ENCODE data around the gene SYT5. TPM values are rescaled to one million over a fixed set of nuclear protein-coding genes. Genes with fewer than 3 reads are reported as not detected.

Gene SYT5
- total and polyA plus RNA-seq, 9 of the 15 experiments (the other 6 are each of a cell fraction or from before 2014, with no cell fraction given), result 1.3 to 20.9 (median 8.8) TPM

GRCh38 chr19:55146705-55147273, 33.3 kb downstream of the SYT5 start (continued):
- TF ChIP-seq ZBTB12 (CRISPR knock-in tag; IDR thresholded peaks at IDR 0.05), result no peak
- no peak for TF ChIP-seq FOXP4 (CRISPR knock-in tag; IDR thresholded peaks at IDR 0.05; ENCODE audit: borderline replicate concordance)
- TF ChIP-seq SAP30 (IDR thresholded peaks at IDR 0.05; ENCODE audit: borderline replicate concordance, insufficient read depth, low read depth, low read length, poor library complexity, severe bottlenecking), result peak; percentile 38
- TF ChIP-seq EGR1 (conservative IDR thresholded peaks at IDR 0.05), result no peak; the same call in 1 of the 2 replicates
- TF ChIP-seq ARID1B (IDR thresholded peaks at IDR 0.05), result no peak
- TF ChIP-seq DPF2 (IDR thresholded peaks at IDR 0.05), result peak; percentile 23; the same call in 1 of the 2 replicates
- no peak for TF ChIP-seq ZNF431 (CRISPR knock-in tag; IDR thresholded peaks at IDR 0.05)
- TF ChIP-seq SREBF1 (IDR thresholded peaks at IDR 0.05; ENCODE audit: borderline replicate concordance, low read depth, low read length), result no peak
- TF ChIP-seq ZNF263 (CRISPR knock-in tag; IDR thresholded peaks at IDR 0.05; ENCODE audit: borderline replicate concordance), result peak; percentile 76
- TF ChIP-seq RBFOX2 (IDR thresholded peaks at IDR 0.05; ENCODE audit: low read depth, low read length), result peak; percentile 76
- TF ChIP-seq TOE1 (IDR thresholded peaks at IDR 0.05; ENCODE audit: borderline replicate concordance), result no peak
- no peak for TF ChIP-seq TOE1 (CRISPR knock-in tag; IDR thresholded peaks at IDR 0.05; ENCODE audit: borderline replicate concordance, low read depth)
- TF ChIP-seq SRF (CRISPR knock-in tag; IDR thresholded peaks at IDR 0.05), result peak in 1 of 2 experiments; percentile 67; a peak in 1 of 4 replicates
- peak; percentile 40 to 41; a peak in 2 of 4 replicates for TF ChIP-seq NRF1 (conservative IDR thresholded peaks at IDR 0.05 in 1 of 2, IDR thresholded peaks at IDR 0.05 in 1 of 2)
- TF ChIP-seq IRF2 (CRISPR knock-in tag; IDR thresholded peaks at IDR 0.05), result no peak
- no peak for TF ChIP-seq POU5F1 (IDR thresholded peaks at IDR 0.05; ENCODE audit: borderline replicate concordance, low read depth, low read length, partially characterized antibody)
- peak in 1 of 2 experiments; percentile 52; a peak in 2 of 4 replicates for TF ChIP-seq HDAC1 (IDR thresholded peaks at IDR 0.05)
- no peak for TF ChIP-seq FOXA3 (CRISPR knock-in tag; conservative IDR thresholded peaks at IDR 0.05 in 1 of 2, IDR thresholded peaks at IDR 0.05 in 1 of 2)
- TF ChIP-seq CREM (IDR thresholded peaks at IDR 0.05; ENCODE audit: low read depth), result 0 out of 2 replicates have a peak, but pooled peaks have one; percentile 19
- no peak for TF ChIP-seq CHD4 (IDR thresholded peaks at IDR 0.05; ENCODE audit: insufficient read depth, insufficient replicate concordance, low read depth, low read length, poor library complexity, severe bottlenecking)
- no peak for TF ChIP-seq ZNF277 (CRISPR knock-in tag; IDR thresholded peaks at IDR 0.05; ENCODE audit: borderline replicate concordance)
- no peak for TF ChIP-seq CHCHD3 (CRISPR knock-in tag; IDR thresholded peaks at IDR 0.05)
- TF ChIP-seq HCFC1 (IDR thresholded peaks at IDR 0.05; ENCODE audit: low read depth, low read length), result no peak
- no peak for TF ChIP-seq ZNF696 (CRISPR knock-in tag; conservative IDR thresholded peaks at IDR 0.05)
